ENCODE results near the gene AKT3. TPM values are rescaled to one million over a fixed set of nuclear protein-coding genes. Genes with fewer than 3 reads are reported as not detected.

Gene AKT3
- total RNA-seq, 1 experiment from 2014 or later = 31.9 TPM

- no peak for DNase-seq (ENCODE audit: unreplicated experiment)
- Mint-ChIP-seq H3K4me1 (ENCODE audit: insufficient read depth, unreplicated experiment) (no peaks in the 10 kb centered on the region), H3K4me3 (ENCODE audit: unreplicated experiment) (no peak overlapping the region), H3K27me3 (ENCODE audit: insufficient read depth, unreplicated experiment) (no peaks in the 10 kb centered on the region), H3K27ac (ENCODE audit: low read depth, unreplicated experiment) (no peak overlapping the region), H3K9me3 (ENCODE audit: unreplicated experiment) (no peaks in the 10 kb centered on the region), H3K36me3 (ENCODE audit: insufficient read depth, unreplicated experiment) (peaks cover 32% of the 10 kb centered on the region)
- TF ChIP-seq, protein P1, sequence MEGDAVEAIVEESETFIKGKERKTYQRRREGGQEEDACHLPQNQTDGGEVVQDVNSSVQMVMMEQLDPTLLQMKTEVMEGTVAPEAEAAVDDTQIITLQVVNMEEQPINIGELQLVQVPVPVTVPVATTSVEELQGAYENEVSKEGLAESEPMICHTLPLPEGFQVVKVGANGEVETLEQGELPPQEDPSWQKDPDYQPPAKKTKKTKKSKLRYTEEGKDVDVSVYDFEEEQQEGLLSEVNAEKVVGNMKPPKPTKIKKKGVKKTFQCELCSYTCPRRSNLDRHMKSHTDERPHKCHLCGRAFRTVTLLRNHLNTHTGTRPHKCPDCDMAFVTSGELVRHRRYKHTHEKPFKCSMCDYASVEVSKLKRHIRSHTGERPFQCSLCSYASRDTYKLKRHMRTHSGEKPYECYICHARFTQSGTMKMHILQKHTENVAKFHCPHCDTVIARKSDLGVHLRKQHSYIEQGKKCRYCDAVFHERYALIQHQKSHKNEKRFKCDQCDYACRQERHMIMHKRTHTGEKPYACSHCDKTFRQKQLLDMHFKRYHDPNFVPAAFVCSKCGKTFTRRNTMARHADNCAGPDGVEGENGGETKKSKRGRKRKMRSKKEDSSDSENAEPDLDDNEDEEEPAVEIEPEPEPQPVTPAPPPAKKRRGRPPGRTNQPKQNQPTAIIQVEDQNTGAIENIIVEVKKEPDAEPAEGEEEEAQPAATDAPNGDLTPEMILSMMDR (IDR thresholded peaks at IDR 0.05; ENCODE audit: unreplicated experiment) = no peak
- ChIA-PET POLR2A (no interaction called here), CTCF (interaction anchor here (0.6 to 1.2 kb wide), 2 partner anchors 250 to 289 kb away, joined by 3 read pairs; no protein-coding TSS in a partner anchor)
- BruUV-seq (replicated peaks) = no TSS peak
- intact Hi-C loops (cut with micrococcal nuclease) = no loop called here
Measured at GRCh38 chr1:243499248-243499647, 350.8 kb downstream of the AKT3 start.

- Mint-ChIP-seq H3K36me3 (ENCODE audit: insufficient read depth, unreplicated experiment) (peaks cover 27% of the 10 kb centered on the region), H3K4me1 (ENCODE audit: insufficient read depth, unreplicated experiment) (no peaks in the 10 kb centered on the region), H3K27me3 (ENCODE audit: insufficient read depth, unreplicated experiment) (no peaks in the 10 kb centered on the region), H3K27ac (ENCODE audit: low read depth, unreplicated experiment) (no peak overlapping the region), H3K9me3 (ENCODE audit: unreplicated experiment) (no peaks in the 10 kb centered on the region), H3K4me3 (ENCODE audit: unreplicated experiment) (no peak overlapping the region)
- CTCF ChIA-PET = no interaction called here
- DNase-seq (ENCODE audit: unreplicated experiment) = no peak
- TF ChIP-seq, protein P1 (IDR thresholded peaks at IDR 0.05; ENCODE audit: unreplicated experiment) = no peak
- no TSS peak for BruUV-seq (replicated peaks)
- POLR2A ChIA-PET = no interaction called here
- intact Hi-C loops (cut with micrococcal nuclease) = no loop called here
Measured at GRCh38 chr1:243497939-243498681, 351.9 kb downstream of the AKT3 start.

- H3K27ac Mint-ChIP-seq (ENCODE audit: low read depth, unreplicated experiment) = no peak overlapping the region
- CTCF ChIA-PET = interaction anchor here (0.6 to 1.4 kb wide), 2 partner anchors 9 to 1546 kb away, joined by 4 to 5 read pairs; no protein-coding TSS in a partner anchor
Measured at GRCh38 chr1:243496806-243497205, 353.2 kb downstream of the AKT3 start.

GRCh38 chr1:243496187-243496646, 353.8 kb downstream of the AKT3 start:
- H3K27me3 Mint-ChIP-seq (ENCODE audit: insufficient read depth, unreplicated experiment) = no peaks in the 10 kb centered on the region
- TF ChIP-seq, protein P1 (IDR thresholded peaks at IDR 0.05; ENCODE audit: unreplicated experiment) = no peak
- POLR2A ChIA-PET = no interaction called here
- intact Hi-C loops (cut with micrococcal nuclease) = no loop called here
- no peaks in the 10 kb centered on the region for H3K4me1 Mint-ChIP-seq (ENCODE audit: insufficient read depth, unreplicated experiment)
- no peak for DNase-seq (ENCODE audit: unreplicated experiment)
- no TSS peak for BruUV-seq (replicated peaks)
- CTCF ChIA-PET = interaction anchor here (1.4 kb wide), 1 partner anchor 10 kb away, joined by 5 read pairs; no protein-coding TSS in a partner anchor
- H3K27ac Mint-ChIP-seq (ENCODE audit: low read depth, unreplicated experiment) = peak overlapping the region; percentile 2
- H3K4me3 Mint-ChIP-seq (ENCODE audit: unreplicated experiment) = no peak overlapping the region
- H3K36me3 Mint-ChIP-seq (ENCODE audit: insufficient read depth, unreplicated experiment) = peaks cover 27% of the 10 kb centered on the region
- H3K9me3 Mint-ChIP-seq (ENCODE audit: unreplicated experiment) = no peaks in the 10 kb centered on the region

More at GRCh38 chr1:243496806-243497205, 353.2 kb downstream of the AKT3 start:
- intact Hi-C loops (cut with micrococcal nuclease) = no loop called here
- DNase-seq (ENCODE audit: unreplicated experiment) = no peak
- Mint-ChIP-seq H3K4me1 (ENCODE audit: insufficient read depth, unreplicated experiment) (no peaks in the 10 kb centered on the region), H3K27me3 (ENCODE audit: insufficient read depth, unreplicated experiment) (no peaks in the 10 kb centered on the region), H3K4me3 (ENCODE audit: unreplicated experiment) (no peak overlapping the region), H3K9me3 (ENCODE audit: unreplicated experiment) (no peaks in the 10 kb centered on the region), H3K36me3 (ENCODE audit: insufficient read depth, unreplicated experiment) (peaks cover 27% of the 10 kb centered on the region)
- TF ChIP-seq, protein P1 (IDR thresholded peaks at IDR 0.05; ENCODE audit: unreplicated experiment) = no peak
- POLR2A ChIA-PET = no interaction called here
- BruUV-seq (replicated peaks) = no TSS peak

All from MCF 10A (cell line).